OCI-LY3 (cell line): ENCODE measurements around the gene ADORA2A.

Source experiments
- H2AFZ ChIP-seq: fragments of 200-600, 300-600 bp; shearing (Covaris generic); 2 replicates; pipeline ENCODE4 v1.6.0; 2014; ENCODE audit warnings: antibody characterized with exemption, low read depth, low read length
- H3K27ac ChIP-seq: fragments of 200-600, 300-600 bp; sonication (generic); 2 replicates; pipeline ENCODE4 v1.5.1; 2014; ENCODE audit warnings: mild to moderate bottlenecking, low read length, moderate library complexity, mixed read lengths
- H3K27me3 ChIP-seq: fragments of 200-600, 300-600 bp; sonication (generic); 2 replicates; pipeline ENCODE4 v1.6.1; 2014; ENCODE audit warnings: low read depth, low read length, mixed read lengths
- H3K36me3 ChIP-seq: fragments of 200-600, 300-600 bp; sonication (generic); replicated peaks from 2 replicates; pipeline ENCODE3; 2014; ENCODE audit warnings: low read depth, low read length, mixed read lengths
- H3K4me1 ChIP-seq: fragments of 300-600, 200-600 bp; sonication (generic); 2 replicates; pipeline ENCODE4 v1.6.1; 2014; ENCODE audit warnings: low read length, mixed read lengths
- H3K4me2 ChIP-seq: fragments of 200-600, 300-600 bp; sonication (generic); 2 replicates; pipeline ENCODE4 v1.6.1; 2014; ENCODE audit warnings: low read length, mixed read lengths
- H3K4me3 ChIP-seq: fragments of 300-600, 200-600 bp; sonication (generic); 2 replicates; pipeline ENCODE4 v1.5.1; 2014; ENCODE audit warnings: antibody characterized with exemption, mild to moderate bottlenecking, low read length, moderate library complexity
- H3K79me2 ChIP-seq: fragments of 300-600, 200-600 bp; shearing (Covaris generic); 2 replicates; pipeline ENCODE4 v1.6.1; 2014; ENCODE audit warnings: mild to moderate bottlenecking, low read length, mixed read lengths
- H3K9ac ChIP-seq: fragments of 300-600, 200-600 bp; shearing (Covaris generic); 2 replicates; pipeline ENCODE4 v1.6.0; 2014; ENCODE audit warnings: mild to moderate bottlenecking, low read length, moderate library complexity
- H3K9me3 ChIP-seq: fragments of 200-600, 300-600 bp; shearing (Covaris generic); 2 replicates; pipeline ENCODE4 v1.6.1; 2014; ENCODE audit warnings: low read length, mixed read lengths; ENCODE audit not compliant: insufficient read depth
- H4K20me1 ChIP-seq: fragments of 200-600, 300-600 bp; sonication (generic); 2 replicates; pipeline ENCODE4 v1.6.1; 2016; ENCODE audit warnings: low read length, mixed read lengths; ENCODE audit not compliant: insufficient read depth
- CTCF ChIP-seq: fragments of 200-600, 300-600 bp; sonication (generic); IDR thresholded peaks from 2 replicates; pipeline ENCODE4 v1.5.1; 2014; ENCODE audit warnings: antibody characterized with exemption, low read length, low read depth
- EZH2phosphoT487 ChIP-seq: fragments of 200-600 bp; shearing (Covaris generic); IDR thresholded peaks from 2 replicates; pipeline ENCODE4 v1.6.1; 2018; ENCODE audit warnings: antibody characterized with exemption, mixed run types, low read depth

The ADORA2A gene

GRCh38 chr22:24434471-24435322 lies 7.3 kb downstream of the ADORA2A start:
- Histone ChIP-seq H3K9me3 (no peaks in the 10 kb centered on the region), H3K36me3 (peaks cover 2% of the 10 kb centered on the region), H4K20me1 (0 out of 2 replicates have a peak, but pooled peaks cover 2% of the 10 kb centered on the region), H3K9ac (peak overlapping the region; percentile 56), H3K27ac (peak overlapping the region; percentile 93), H3K4me1 (peaks cover 77% of the 10 kb centered on the region), H3K4me3 (peak overlapping the region; percentile 68), H3K79me2 (peaks cover 8% of the 10 kb centered on the region; the same call in 1 of the 2 replicates), H3K4me2 (peak overlapping the region; percentile 92), H2AFZ (no peak overlapping the region), H3K27me3 (no peaks in the 10 kb centered on the region)
- no peak for TF ChIP-seq EZH2phosphoT487

GRCh38 chr22:24435323-24435645 lies 7.9 kb downstream of the ADORA2A start:
- TF ChIP-seq CTCF (no peak), EZH2phosphoT487 (no peak)
- Histone ChIP-seq H3K79me2 (peaks cover 8% of the 10 kb centered on the region; the same call in 1 of the 2 replicates), H3K27ac (peak overlapping the region; percentile 93), H3K36me3 (peaks cover 2% of the 10 kb centered on the region), H3K4me1 (peaks cover 73% of the 10 kb centered on the region), H3K4me2 (peak overlapping the region; percentile 92), H4K20me1 (0 out of 2 replicates have a peak, but pooled peaks cover 6% of the 10 kb centered on the region), H3K27me3 (no peaks in the 10 kb centered on the region), H3K9ac (peak overlapping the region; percentile 56), H2AFZ (no peak overlapping the region), H3K4me3 (peak overlapping the region; percentile 68), H3K9me3 (no peaks in the 10 kb centered on the region)

GRCh38 chr22:24435861-24436371 lies 8.5 kb downstream of the ADORA2A start:
- H2AFZ ChIP-seq = no peak overlapping the region
- no peaks in the 10 kb centered on the region for H3K9me3 ChIP-seq
- peak overlapping the region; percentile 56; the same call in 1 of the 2 replicates for H3K9ac ChIP-seq
- H3K4me1 ChIP-seq = peaks cover 73% of the 10 kb centered on the region
- H3K4me2 ChIP-seq = peak overlapping the region; percentile 92
- H3K27me3 ChIP-seq = no peaks in the 10 kb centered on the region
- peak overlapping the region; percentile 93 for H3K27ac ChIP-seq
- peaks cover 8% of the 10 kb centered on the region; the same call in 1 of the 2 replicates for H3K79me2 ChIP-seq
- H4K20me1 ChIP-seq = 0 out of 2 replicates have a peak, but pooled peaks cover 6% of the 10 kb centered on the region
- H3K36me3 ChIP-seq = peaks cover 2% of the 10 kb centered on the region
- TF ChIP-seq EZH2phosphoT487 = no peak
- no peak for TF ChIP-seq CTCF
- no peak overlapping the region for H3K4me3 ChIP-seq

GRCh38 chr22:24436553-24436952 lies 9.2 kb downstream of the ADORA2A start:
- peaks cover 66% of the 10 kb centered on the region for H3K4me1 ChIP-seq
- no peak for TF ChIP-seq EZH2phosphoT487
- no peak for TF ChIP-seq CTCF
- no peak overlapping the region for H2AFZ ChIP-seq
- H3K9ac ChIP-seq = no peak overlapping the region
- no peaks in the 10 kb centered on the region for H3K27me3 ChIP-seq
- no peaks in the 10 kb centered on the region for H3K9me3 ChIP-seq
- no peak overlapping the region for H3K27ac ChIP-seq
- H3K4me3 ChIP-seq = no peak overlapping the region
- peaks cover 2% of the 10 kb centered on the region for H3K36me3 ChIP-seq
- H4K20me1 ChIP-seq = 0 out of 2 replicates have a peak, but pooled peaks cover 6% of the 10 kb centered on the region
- H3K79me2 ChIP-seq = peaks cover 8% of the 10 kb centered on the region; the same call in 1 of the 2 replicates
- no peak overlapping the region for H3K4me2 ChIP-seq
